Measurements from ENCODE around the gene CALHM1.
"Not testable (repeated sequence)": the region's sequence is repeated elsewhere in the genome, so short reads cannot be mapped to it uniquely, and the experiment has no call there.

Gene CALHM1

GRCh38 chr10:103486635-103487409 is 28.1 kb upstream of the CALHM1 start:
- not testable (repeated sequence) for H3K18ac ChIP-seq (ENCODE audit: low read depth in 1 of 2, low read length in 2 of 2); H3K9ac ChIP-seq (ENCODE audit: low read length); H4K91ac ChIP-seq (ENCODE audit: low read length); H3K4ac ChIP-seq (ENCODE audit: low read depth in 1 of 2, low read length in 2 of 2); H2AFZ ChIP-seq (ENCODE audit: low read depth, low read length); H2AK5ac ChIP-seq (ENCODE audit: low read length, severe bottlenecking); H3K27ac ChIP-seq (ENCODE audit: low read length, poor library complexity, severe bottlenecking); DNase-seq; H4K8ac ChIP-seq (ENCODE audit: low read length); H3K36me3 ChIP-seq (ENCODE audit: control insufficient read depth in 1 of 2, insufficient read depth in 2 of 2, low read depth in 1 of 2, low read length in 2 of 2); H2BK5ac ChIP-seq (ENCODE audit: low read depth, low read length, poor library complexity, severe bottlenecking); H3K14ac ChIP-seq (ENCODE audit: low read length in 2 of 2); H2BK15ac ChIP-seq (ENCODE audit: low read depth, poor library complexity, severe bottlenecking); H3K9me3 ChIP-seq (ENCODE audit: control insufficient read depth, low read length); H3K4me3 ChIP-seq (ENCODE audit: insufficient read depth in 1 of 2, low read depth in 1 of 2, low read length in 2 of 2); H2BK12ac ChIP-seq (ENCODE audit: low read length in 2 of 2); H2BK120ac ChIP-seq (ENCODE audit: low read depth, low read length); H3K23ac ChIP-seq (ENCODE audit: low read length in 2 of 2); H3K4me2 ChIP-seq (ENCODE audit: low read length, poor library complexity, severe bottlenecking); H3K79me1 ChIP-seq (replicated peaks; ENCODE audit: low read length, poor library complexity, severe bottlenecking)
- peaks cover 6 to 14% of the 10 kb centered on the region in 2 experiments for H3K27me3 ChIP-seq (ENCODE audit: control insufficient read depth in 1 of 2, insufficient read depth in 1 of 2, low read length in 2 of 2)
- 96% methylated on average over 7 of the region's 8 CpGs for WGBS
- H3K4me1 ChIP-seq (ENCODE audit: control insufficient read depth, insufficient read depth, low read depth, low read length): peaks cover 13% of the 10 kb centered on the region

DNA sequence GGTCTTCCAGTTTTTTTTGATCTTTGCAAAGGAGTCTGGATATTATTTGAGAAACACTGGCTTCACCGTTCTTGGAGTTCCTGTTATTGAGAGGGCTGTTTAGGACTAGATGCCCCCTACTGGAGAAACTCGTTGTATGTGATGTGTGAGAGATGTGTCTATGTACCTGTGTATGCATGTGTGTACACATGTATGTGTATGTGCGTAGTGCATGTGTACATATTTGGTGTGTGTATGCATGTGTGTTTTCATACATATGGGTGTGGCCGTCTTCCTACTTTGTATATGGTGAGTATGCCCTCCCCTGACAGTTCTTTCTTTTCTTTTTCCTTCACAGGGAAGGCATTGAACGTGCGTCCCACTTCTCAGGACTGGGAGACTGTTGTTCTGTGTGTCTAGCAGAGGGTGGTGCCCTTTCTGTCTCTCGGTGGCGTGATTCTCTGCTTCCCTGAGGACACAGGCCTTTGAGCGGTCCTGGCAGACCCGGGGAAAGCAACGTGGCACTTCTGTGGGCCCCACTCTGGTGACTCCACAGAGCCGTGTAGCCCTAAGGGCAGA is 23.4 kb upstream of the CALHM1 start:
- peak; percentile 74 for DNase-seq
- Histone ChIP-seq H3K9ac (ENCODE audit: low read length) (no peak overlapping the region), H3K14ac (ENCODE audit: low read length in 2 of 2) (no peak overlapping the region), H3K9me3 (ENCODE audit: control insufficient read depth, low read length) (no peaks in the 10 kb centered on the region), H3K27ac (ENCODE audit: low read length, poor library complexity, severe bottlenecking) (no peak overlapping the region), H2AFZ (ENCODE audit: low read depth, low read length) (no peak overlapping the region), H3K4me2 (ENCODE audit: low read length, poor library complexity, severe bottlenecking) (no peak overlapping the region), H3K36me3 (ENCODE audit: control insufficient read depth in 1 of 2, insufficient read depth in 2 of 2, low read depth in 1 of 2, low read length in 2 of 2) (no peaks in the 10 kb centered on the region), H3K23ac (ENCODE audit: low read length in 2 of 2) (no peak overlapping the region), H4K8ac (ENCODE audit: low read length) (no peak overlapping the region), H3K4me3 (ENCODE audit: insufficient read depth in 1 of 2, low read depth in 1 of 2, low read length in 2 of 2) (no peak overlapping the region), H4K91ac (ENCODE audit: low read length) (no peak overlapping the region), H3K4ac (ENCODE audit: low read depth in 1 of 2, low read length in 2 of 2) (no peak overlapping the region), H2BK5ac (ENCODE audit: low read depth, low read length, poor library complexity, severe bottlenecking) (no peak overlapping the region), H2BK12ac (ENCODE audit: low read length in 2 of 2) (no peak overlapping the region), H2BK15ac (ENCODE audit: low read depth, poor library complexity, severe bottlenecking) (no peak overlapping the region), H3K4me1 (ENCODE audit: control insufficient read depth, insufficient read depth, low read depth, low read length) (peaks cover 4% of the 10 kb centered on the region), H2BK120ac (ENCODE audit: low read depth, low read length) (no peak overlapping the region), H3K79me1 (replicated peaks; ENCODE audit: low read length, poor library complexity, severe bottlenecking) (no peaks in the 10 kb centered on the region), H2AK5ac (ENCODE audit: low read length, severe bottlenecking) (no peak overlapping the region), H3K18ac (ENCODE audit: low read depth in 1 of 2, low read length in 2 of 2) (no peak overlapping the region), H3K27me3 (ENCODE audit: control insufficient read depth in 1 of 2, insufficient read depth in 1 of 2, low read length in 2 of 2) (peaks cover 0 to 11% of the 10 kb centered on the region in 2 experiments)
- 60% methylated on average over 11 of the region's 12 CpGs for WGBS

GRCh38 chr10:103480521-103480920 is 21.8 kb upstream of the CALHM1 start:
- no peak overlapping the region for H2BK15ac ChIP-seq (ENCODE audit: low read depth, poor library complexity, severe bottlenecking)
- no peak overlapping the region for H4K91ac ChIP-seq (ENCODE audit: low read length)
- H3K4ac ChIP-seq (ENCODE audit: low read depth in 1 of 2, low read length in 2 of 2): no peak overlapping the region
- peaks cover 0 to 13% of the 10 kb centered on the region in 2 experiments for H3K27me3 ChIP-seq (ENCODE audit: control insufficient read depth in 1 of 2, insufficient read depth in 1 of 2, low read length in 2 of 2)
- H3K18ac ChIP-seq (ENCODE audit: low read depth in 1 of 2, low read length in 2 of 2): no peak overlapping the region
- H2AFZ ChIP-seq (ENCODE audit: low read depth, low read length): no peak overlapping the region
- H3K27ac ChIP-seq (ENCODE audit: low read length, poor library complexity, severe bottlenecking): no peak overlapping the region
- H2BK120ac ChIP-seq (ENCODE audit: low read depth, low read length): no peak overlapping the region
- no peaks in the 10 kb centered on the region for H3K79me1 ChIP-seq (replicated peaks; ENCODE audit: low read length, poor library complexity, severe bottlenecking)
- no peak overlapping the region for H3K4me2 ChIP-seq (ENCODE audit: low read length, poor library complexity, severe bottlenecking)
- H2BK12ac ChIP-seq (ENCODE audit: low read length in 2 of 2): no peak overlapping the region
- no peak overlapping the region for H3K14ac ChIP-seq (ENCODE audit: low read length in 2 of 2)
- H4K8ac ChIP-seq (ENCODE audit: low read length): no peak overlapping the region
- H3K4me3 ChIP-seq (ENCODE audit: insufficient read depth in 1 of 2, low read depth in 1 of 2, low read length in 2 of 2): no peak overlapping the region
- H3K36me3 ChIP-seq (ENCODE audit: control insufficient read depth in 1 of 2, insufficient read depth in 2 of 2, low read depth in 1 of 2, low read length in 2 of 2): no peaks in the 10 kb centered on the region
- no peaks in the 10 kb centered on the region for H3K9me3 ChIP-seq (ENCODE audit: control insufficient read depth, low read length)
- no peak overlapping the region for H2BK5ac ChIP-seq (ENCODE audit: low read depth, low read length, poor library complexity, severe bottlenecking)
- 87% methylated on average over 5 of the region's 5 CpGs for WGBS
- no peak overlapping the region for H3K23ac ChIP-seq (ENCODE audit: low read length in 2 of 2)
- no peak for DNase-seq
- no peak overlapping the region for H2AK5ac ChIP-seq (ENCODE audit: low read length, severe bottlenecking)
- peak overlapping the region; percentile 11 for H3K9ac ChIP-seq (ENCODE audit: low read length)
- H3K4me1 ChIP-seq (ENCODE audit: control insufficient read depth, insufficient read depth, low read depth, low read length): peaks cover 4% of the 10 kb centered on the region

DNA sequence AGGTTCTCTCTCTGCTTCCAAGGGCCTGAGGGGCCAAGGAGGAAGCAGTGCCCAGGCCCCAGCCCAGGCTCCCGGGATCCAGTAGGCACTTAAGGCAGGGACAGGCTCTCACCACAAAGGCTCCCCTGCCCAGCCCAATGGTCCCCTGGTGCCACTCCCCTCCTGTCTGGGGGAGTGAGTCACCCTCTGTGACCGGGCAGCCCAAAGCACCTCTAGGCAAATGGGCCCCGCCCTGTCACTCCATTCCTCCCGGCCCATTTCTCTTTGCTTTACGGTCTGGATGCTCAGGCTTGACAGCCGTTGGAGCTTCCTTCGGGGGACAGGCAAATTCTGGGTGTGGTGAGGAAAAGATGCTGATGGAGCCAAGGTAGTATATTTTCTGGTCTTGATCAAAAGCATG is 20.4 kb upstream of the CALHM1 start, which contains the start of gene CALHM3:
Gene CALHM3, minus strand, starts transcription at position 106 of the 400 bp plus-strand sequence. CDS start 208 bp downstream, outside the sequence.
- Histone ChIP-seq H2BK5ac (ENCODE audit: low read depth, low read length, poor library complexity, severe bottlenecking) (no peak within 1 kb of the TSS), H2BK15ac (ENCODE audit: low read depth, poor library complexity, severe bottlenecking) (peak within 1 kb of the TSS; percentile 6), H3K23ac (ENCODE audit: low read length in 2 of 2) (no peak within 1 kb of the TSS), H3K9ac (ENCODE audit: low read length) (no peak within 1 kb of the TSS), H2BK12ac (ENCODE audit: low read length in 2 of 2) (peak within 1 kb of the TSS in 1 of 2 experiments; percentile 33), H3K4ac (ENCODE audit: low read depth in 1 of 2, low read length in 2 of 2) (no peak within 1 kb of the TSS), H3K27ac (ENCODE audit: low read length, poor library complexity, severe bottlenecking) (no peak within 1 kb of the TSS), H3K4me3 (ENCODE audit: insufficient read depth in 1 of 2, low read depth in 1 of 2, low read length in 2 of 2) (no peak within 1 kb of the TSS), H4K8ac (ENCODE audit: low read length) (no peak within 1 kb of the TSS), H2BK120ac (ENCODE audit: low read depth, low read length) (no peak within 1 kb of the TSS), H3K79me1 (replicated peaks; ENCODE audit: low read length, poor library complexity, severe bottlenecking) (no peaks in the 10 kb centered on the region), H3K4me1 (ENCODE audit: control insufficient read depth, insufficient read depth, low read depth, low read length) (peaks cover 4% of the 10 kb centered on the region), H2AFZ (ENCODE audit: low read depth, low read length) (no peak within 1 kb of the TSS), H2AK5ac (ENCODE audit: low read length, severe bottlenecking) (no peak within 1 kb of the TSS), H3K9me3 (ENCODE audit: control insufficient read depth, low read length) (no peaks in the 10 kb centered on the region), H3K18ac (ENCODE audit: low read depth in 1 of 2, low read length in 2 of 2) (peak within 1 kb of the TSS in 1 of 2 experiments; percentile 18), H3K36me3 (ENCODE audit: control insufficient read depth in 1 of 2, insufficient read depth in 2 of 2, low read depth in 1 of 2, low read length in 2 of 2) (no peaks in the 10 kb centered on the region), H3K4me2 (ENCODE audit: low read length, poor library complexity, severe bottlenecking) (no peak within 1 kb of the TSS), H3K14ac (ENCODE audit: low read length in 2 of 2) (peak within 1 kb of the TSS in 1 of 2 experiments; percentile 53), H3K27me3 (ENCODE audit: control insufficient read depth in 1 of 2, insufficient read depth in 1 of 2, low read length in 2 of 2) (peaks cover 0 to 13% of the 10 kb centered on the region in 2 experiments), H4K91ac (ENCODE audit: low read length) (no peak within 1 kb of the TSS)
- 62% methylated on average over 7 of the region's 7 CpGs for whole genome bisulfite sequencing
- no peak for DNase-seq
